H1 (cell line): ENCODE results near the gene HKDC1. TPM values are rescaled to one million over a fixed set of nuclear protein-coding genes. Genes with fewer than 3 reads are reported as not detected.

Experiments used
- CTCF ChIA-PET: fragments of 300-600 bp; sonication (Branson Sonifier 250); formaldehyde crosslinking; loops from one replicate; lab custom pipeline; 2021; ENCODE audit not compliant: partially characterized antibody; lab: Charles Lee
- POLR2A ChIA-PET: fragments of 300-600 bp; sonication (Branson Sonifier 250); formaldehyde crosslinking; loops from one replicate; lab custom pipeline; 2021; ENCODE audit warnings: inconsistent platforms; ENCODE audit not compliant: partially characterized antibody; lab: Charles Lee
- DNase-seq, 2 experiments: peaks; one replicate each; pipeline versions ENCODE4 v3.0.0 to v3.0.0-alpha.2; 2010 to 2022; ENCODE audit warnings: low spot score in 2 of 2, low read depth in 1 of 2, mixed read lengths in 1 of 2
- FAIRE-seq: peaks from 2 replicates; lab custom pipeline; 2011; peaks lifted over from hg19 to GRCh38; lab: Jason Lieb, UNC
- H2AFZ ChIP-seq: 2 replicates; pipeline ENCODE4 v1.8.1; 2012; ENCODE audit warnings: low read length, inconsistent platforms
- H2AK5ac ChIP-seq: 2 replicates; pipeline ENCODE4 v1.6.1; 2013; ENCODE audit warnings: low read depth, low read length
- H2BK120ac ChIP-seq: replicated peaks from 2 replicates; pipeline ENCODE3; 2013; ENCODE audit warnings: low read depth, low read length, inconsistent platforms
- H2BK12ac ChIP-seq: 2 replicates; pipeline ENCODE4 v1.6.1; 2013; ENCODE audit warnings: low read depth, low read length
- H2BK15ac ChIP-seq: 2 replicates; pipeline ENCODE4 v1.6.1; 2013; ENCODE audit warnings: low read length
- H2BK20ac ChIP-seq: 2 replicates; pipeline ENCODE4 v1.6.1; 2013; ENCODE audit warnings: low read length
- H2BK5ac ChIP-seq: 2 replicates; pipeline ENCODE4 v1.6.1; 2013; ENCODE audit warnings: low read depth, low read length
- H3K14ac ChIP-seq: 2 replicates; pipeline ENCODE4 v1.6.1; 2013; ENCODE audit warnings: inconsistent platforms; ENCODE audit not compliant: insufficient read length
- H3K18ac ChIP-seq: 2 replicates; pipeline ENCODE4 v1.6.1; 2013; ENCODE audit warnings: low read length; ENCODE audit errors: extremely low read depth
- H3K23ac ChIP-seq: 2 replicates; pipeline ENCODE4 v1.6.1; 2013; ENCODE audit warnings: inconsistent platforms; ENCODE audit not compliant: insufficient read length
- H3K23me2 ChIP-seq: 2 replicates; pipeline ENCODE4 v1.6.1; 2013; ENCODE audit warnings: low read depth, low read length
- H3K27ac ChIP-seq: 2 replicates; pipeline ENCODE4 v1.6.1; 2011; ENCODE audit warnings: low read depth, low read length, inconsistent platforms
- H3K27me3 ChIP-seq, 4 experiments: replicated peaks in 1 of 4; 1 replicate in 1 of 4; 2 replicates in 3 of 4; pipeline versions ENCODE4 v1.6.1 to v1.8.1; 2011 to 2013; ENCODE audit warnings: low read length in 3 of 4, mild to moderate bottlenecking in 3 of 4, inconsistent platforms in 2 of 4, mixed read lengths in 2 of 4, moderate library complexity in 1 of 4; ENCODE audit not compliant: control insufficient read depth in 3 of 4, insufficient read depth in 3 of 4; ENCODE audit errors: extremely low read depth in 1 of 4
- H3K36me3 ChIP-seq, 4 experiments: 2 replicates each; pipeline versions ENCODE4 v1.6.1 to v1.8.1; 2011 to 2013; ENCODE audit warnings: mild to moderate bottlenecking in 4 of 4, low read length in 3 of 4, moderate library complexity in 2 of 4, control low read depth in 1 of 4, inconsistent platforms in 1 of 4; ENCODE audit not compliant: insufficient read depth in 4 of 4, control insufficient read depth in 2 of 4
- H3K4ac ChIP-seq: replicated peaks from 2 replicates; pipeline ENCODE3; 2013; ENCODE audit warnings: low read length, low read depth, mixed read lengths, inconsistent platforms; ENCODE audit not compliant: insufficient read length
- H3K4me1 ChIP-seq, 4 experiments: replicated peaks in 1 of 4; 1 replicate in 1 of 4; 2 replicates in 3 of 4; pipeline versions ENCODE4 v1.6.1 to v1.8.1; 2011 to 2013; ENCODE audit warnings: low read length in 3 of 4, inconsistent platforms in 2 of 4, mixed read lengths in 1 of 4; ENCODE audit not compliant: insufficient read depth in 4 of 4, control insufficient read depth in 3 of 4
- H3K4me2 ChIP-seq, 2 experiments: 2 replicates each; pipeline versions ENCODE4 v1.6.1 to v1.8.1; 2011 to 2013; ENCODE audit warnings: low read depth in 2 of 2, low read length in 2 of 2, control low read depth in 1 of 2, inconsistent platforms in 1 of 2, mild to moderate bottlenecking in 1 of 2; ENCODE audit not compliant: insufficient read depth in 1 of 2
- H3K4me3 ChIP-seq, 4 experiments: fragments of 200-600, 300-600 bp in 1 of 4; sonication (generic), shearing (Covaris generic), sonication (Bioruptor Twin) in 1 of 4; 2 replicates each; pipeline versions ENCODE4 v1.5.1 to v1.8.1; 2011 to 2016; ENCODE audit warnings: low read length in 4 of 4, low read depth in 3 of 4, control low read depth in 2 of 4, inconsistent platforms in 2 of 4, mild to moderate bottlenecking in 2 of 4, mixed read lengths in 1 of 4, moderate library complexity in 1 of 4; ENCODE audit not compliant: insufficient read depth in 2 of 4; ENCODE audit errors: extremely low read depth in 1 of 4
- H3K56ac ChIP-seq: replicated peaks from 2 replicates; pipeline ENCODE3; 2013; ENCODE audit warnings: low read depth, mild to moderate bottlenecking, mixed read lengths, low read length, inconsistent platforms; ENCODE audit not compliant: insufficient read length
- H3K79me1 ChIP-seq: 2 replicates; pipeline ENCODE4 v1.6.1; 2013; ENCODE audit warnings: low read depth, low read length, control low read depth
- H3K79me2 ChIP-seq, 2 experiments: 2 replicates each; pipeline versions ENCODE4 v1.6.1 to v1.8.1; 2012 to 2013; ENCODE audit warnings: low read length in 2 of 2, mild to moderate bottlenecking in 2 of 2, inconsistent platforms in 1 of 2; ENCODE audit not compliant: insufficient read depth in 2 of 2, control insufficient read depth in 1 of 2
- H3K9ac ChIP-seq, 4 experiments: replicated peaks in 1 of 4; 1 replicate in 1 of 4; 2 replicates in 3 of 4; pipeline versions ENCODE4 v1.6.1 to v1.8.1; 2011 to 2013; ENCODE audit warnings: low read depth in 3 of 4, low read length in 3 of 4, control low read depth in 2 of 4, mild to moderate bottlenecking in 2 of 4, moderate library complexity in 2 of 4, inconsistent platforms in 1 of 4; ENCODE audit errors: extremely low read depth in 1 of 4
- H3K9me3 ChIP-seq, 2 experiments: 2 replicates each; pipeline versions ENCODE4 v1.6.1 to v1.8.1; 2012 to 2013; ENCODE audit warnings: mild to moderate bottlenecking in 2 of 2, moderate library complexity in 2 of 2, control low read depth in 1 of 2, inconsistent platforms in 1 of 2, low read depth in 1 of 2, low read length in 1 of 2, mixed read lengths in 1 of 2; ENCODE audit not compliant: insufficient read depth in 2 of 2
- H4K20me1 ChIP-seq, 2 experiments: replicated peaks in 1 of 2; 2 replicates each; pipeline versions ENCODE3 to v1.8.1; 2011 to 2013; ENCODE audit warnings: inconsistent platforms in 2 of 2, low read length in 2 of 2, mild to moderate bottlenecking in 1 of 2; ENCODE audit not compliant: insufficient read depth in 2 of 2, control insufficient read depth in 1 of 2
- H4K5ac ChIP-seq: 2 replicates; pipeline ENCODE4 v1.6.1; 2013; ENCODE audit warnings: low read length, low read depth, mixed read lengths, inconsistent platforms; ENCODE audit not compliant: insufficient read length
- H4K8ac ChIP-seq: 2 replicates; pipeline ENCODE4 v1.8.0; 2013; ENCODE audit warnings: mild to moderate bottlenecking, moderate library complexity, low read length, inconsistent platforms; ENCODE audit not compliant: insufficient read depth; ENCODE audit errors: extremely low read depth
- H4K91ac ChIP-seq: replicated peaks from 2 replicates; pipeline ENCODE3; 2013; ENCODE audit warnings: low read length, mixed read lengths, inconsistent platforms; ENCODE audit not compliant: insufficient read length
- CBX8 ChIP-seq: fragments of 300-800, 300-1000 bp; sonication (generic); IDR thresholded peaks from 2 replicates; pipeline ENCODE4 v1.7.1; 2016; ENCODE audit warnings: low read depth, low read length, borderline replicate concordance
- EP300 ChIP-seq, 2 experiments: IDR thresholded peaks; 1 replicate in 1 of 2; 2 replicates in 1 of 2; pipeline ENCODE4 v1.6.1; 2011 to 2012; ENCODE audit warnings: low read depth in 2 of 2, low read length in 2 of 2, mild to moderate bottlenecking in 2 of 2, borderline replicate concordance in 1 of 2, inconsistent platforms in 1 of 2, moderate library complexity in 1 of 2
- HDAC6 ChIP-seq: IDR thresholded peaks from one replicate; pipeline ENCODE4 v1.7.1; 2012; ENCODE audit warnings: low read depth, mild to moderate bottlenecking, inconsistent platforms, low read length, moderate library complexity
- JUND ChIP-seq: IDR thresholded peaks from 2 replicates; pipeline ENCODE4 v1.6.1; 2011; ENCODE audit warnings: mild to moderate bottlenecking, improper control_type of control experiment, low read length
- NANOG ChIP-seq: IDR thresholded peaks from 2 replicates; pipeline ENCODE4 v1.6.1; 2011; ENCODE audit warnings: low read length, low read depth, mild to moderate bottlenecking, inconsistent platforms; ENCODE audit not compliant: insufficient read depth, poor library complexity, severe bottlenecking
- POU5F1 ChIP-seq: IDR thresholded peaks from 2 replicates; pipeline ENCODE4 v1.6.1; 2011; ENCODE audit warnings: low read depth, mild to moderate bottlenecking, low read length, moderate library complexity
- SRF ChIP-seq: IDR thresholded peaks from 2 replicates; pipeline ENCODE4 v1.6.1; 2011; ENCODE audit warnings: mild to moderate bottlenecking, low read depth, low read length, moderate library complexity
- TEAD4 ChIP-seq: IDR thresholded peaks from 2 replicates; pipeline ENCODE4 v1.6.1; 2012; ENCODE audit warnings: low read depth, low read length, inconsistent platforms, mixed read lengths
- WGBS, 2 experiments: shearing (Covaris generic) in 1 of 2; methylation state at CpG; one replicate each; pipeline versions ENCODE4 v1.1.6 to v1.1.7; 2013 to 2015; ENCODE audit warnings: low lambda C conversion rate in 2 of 2, mixed read lengths in 2 of 2, inconsistent platforms in 1 of 2, low coverage in 1 of 2, missing lambda C conversion rate in 1 of 2; ENCODE audit not compliant: insufficient replicate concordance in 2 of 2, insufficient coverage in 1 of 2, insufficient read length in 1 of 2; ENCODE audit errors: extremely low coverage in 1 of 2, missing lambda C conversion rate in 1 of 2; 5-methylcytosine and 5-hydroxymethylcytosine counted together
- polyA plus RNA-seq, 7 experiments: library from polyadenylated mRNA; depleted of rRNA in 3 of 7; stranded (reverse) in 5 of 7; unstranded in 2 of 7; fragments of >200 nt in 5 of 7; fragments of 200-250 nt in 2 of 7; gene quantifications; 1 replicate in 5 of 7; 2 replicates in 1 of 7; 4 replicates in 1 of 7; pipeline versions ENCODE4 v1.2.1 to v1.2.3, GENCODE V29; 2011 to 2013; ENCODE audit warnings: missing spikeins in 2 of 7, mixed read lengths in 2 of 7
- total RNA-seq: library from RNA; stranded (reverse); fragmentation: NEBNext Ultra II Directional; extraction: Animal tissue kit (Norgen Biotek cat#: 25700); gene quantifications from 2 replicates; pipeline ENCODE4 v1.2.1, GENCODE V29; 2021
- TF ChIP-seq, protein P1 (sequence below): IDR thresholded peaks from 2 replicates; pipeline ENCODE4 v1.6.1; 2011; ENCODE audit warnings: low read depth, mild to moderate bottlenecking, low read length; ENCODE audit not compliant: insufficient read depth
- TF ChIP-seq, protein P2 (sequence below): IDR thresholded peaks from 2 replicates; pipeline ENCODE4 v1.6.1; 2012; ENCODE audit warnings: inconsistent platforms
- TF ChIP-seq, protein P3 (sequence below): IDR thresholded peaks from 2 replicates; pipeline ENCODE4 v1.6.1; 2012; ENCODE audit warnings: inconsistent platforms

HKDC1 gene
- total and polyA plus RNA-seq, 2 of the 8 experiments (the other 6 are each of a cell fraction or from before 2014, with no cell fraction given) = 0.12 to 0.78 TPM

DNA sequence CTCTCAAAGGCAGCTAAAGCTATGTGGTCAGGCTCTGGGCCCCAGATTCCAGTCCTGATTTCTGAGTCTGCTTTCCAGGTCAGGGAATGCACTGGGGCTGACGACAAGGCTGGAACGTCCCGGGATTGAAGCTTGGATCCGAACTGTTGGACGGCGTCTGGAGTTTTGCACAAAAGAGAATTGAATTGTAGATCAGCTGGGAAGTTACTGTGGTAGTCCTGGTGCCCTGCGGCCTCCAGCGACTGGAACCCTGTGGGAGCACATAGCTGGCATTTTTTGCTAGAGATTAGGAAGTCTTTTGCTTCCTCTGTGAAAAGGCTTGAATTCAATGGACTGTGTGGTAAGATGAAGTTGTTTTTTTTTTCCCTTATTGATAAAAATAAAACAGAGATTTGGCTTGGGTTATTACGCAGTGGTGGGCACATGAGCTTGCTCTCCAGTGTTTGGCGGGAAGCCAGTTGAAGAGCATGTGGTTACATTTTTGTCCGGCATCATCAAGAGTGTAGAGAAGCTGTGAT, 58.4 kb downstream of the HKDC1 start, which contains the start of gene HK1:
Gene HK1 (plus strand): TSS at position 51 of the 518 bp plus-strand sequence.
- H3K79me1 ChIP-seq = no peaks in the 10 kb centered on the region
- no peak within 1 kb of the TSS for H2BK120ac ChIP-seq
- 67% methylated on average over 11 of the region's 11 CpGs; no CpG with 5 or more reads in 1 of the 2 experiments for WGBS, 2 experiments
- no peaks in the 10 kb centered on the region for H3K9me3 ChIP-seq
- 0 out of 4 replicates have a peak within 1 kb of the TSS, but pooled peaks of 1 of the 2 experiments have one; percentile 22 for H3K4me2 ChIP-seq
- DNase-seq (no peak), FAIRE-seq (no peak)
- no peak within 1 kb of the TSS for H4K5ac ChIP-seq
- H2BK5ac ChIP-seq = no peak within 1 kb of the TSS
- no peak within 1 kb of the TSS for H3K56ac ChIP-seq
- POLR2A ChIA-PET = interaction anchor here (0.6 to 0.7 kb wide), 2 partner anchors 76 to 116 kb away, joined by 3 read pairs; no protein-coding TSS in a partner anchor
- peaks cover 0 to 3% (median 0%) of the 10 kb centered on the region in 4 experiments; a peak in 1 of 7 replicates for H3K27me3 ChIP-seq
- no peak within 1 kb of the TSS for H3K23ac ChIP-seq
- H3K14ac ChIP-seq = no peak within 1 kb of the TSS
- no peaks in the 10 kb centered on the region for H3K79me2 ChIP-seq
- 0 out of 2 replicates have a peak within 1 kb of the TSS, but pooled peaks have one; percentile 39 for H3K18ac ChIP-seq
- H3K4me3 ChIP-seq = no peak within 1 kb of the TSS
- H3K4me1 ChIP-seq = peaks cover 0 to 5% (median 0%) of the 10 kb centered on the region in 4 experiments; a peak in 3 of 7 replicates
- no peak within 1 kb of the TSS for H3K9ac ChIP-seq
- no peak within 1 kb of the TSS; the same call in none of the 2 replicates for H2BK20ac ChIP-seq
- H2AK5ac ChIP-seq = no peak within 1 kb of the TSS
- no peak within 1 kb of the TSS for H2BK12ac ChIP-seq
- H4K91ac ChIP-seq = no peak within 1 kb of the TSS
- peak within 1 kb of the TSS; percentile 80 for H2AFZ ChIP-seq
- H4K8ac ChIP-seq = no peak within 1 kb of the TSS
- no peak within 1 kb of the TSS for H2BK15ac ChIP-seq
- no peaks in the 10 kb centered on the region for H4K20me1 ChIP-seq
- H3K27ac ChIP-seq = no peak within 1 kb of the TSS
- H3K23me2 ChIP-seq = no peaks in the 10 kb centered on the region
- H3K4ac ChIP-seq = no peak within 1 kb of the TSS
- H3K36me3 ChIP-seq = no peaks in the 10 kb centered on the region
- CTCF ChIA-PET = interaction anchor here (0.6 to 2.3 kb wide), 9 partner anchors 10 to 129 kb away, joined by 3 to 7 read pairs (median 5); no protein-coding TSS in a partner anchor
- TF ChIP-seq, protein P1, sequence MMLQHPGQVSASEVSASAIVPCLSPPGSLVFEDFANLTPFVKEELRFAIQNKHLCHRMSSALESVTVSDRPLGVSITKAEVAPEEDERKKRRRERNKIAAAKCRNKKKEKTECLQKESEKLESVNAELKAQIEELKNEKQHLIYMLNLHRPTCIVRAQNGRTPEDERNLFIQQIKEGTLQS = no peak
- no peak for TF ChIP-seq EP300 (IDR thresholded peaks at IDR 0.05; ENCODE audit: borderline replicate concordance in 1 of 2, low read depth in 2 of 2, low read length in 2 of 2)
- TF ChIP-seq JUND = no peak
- TF ChIP-seq, protein P2, sequence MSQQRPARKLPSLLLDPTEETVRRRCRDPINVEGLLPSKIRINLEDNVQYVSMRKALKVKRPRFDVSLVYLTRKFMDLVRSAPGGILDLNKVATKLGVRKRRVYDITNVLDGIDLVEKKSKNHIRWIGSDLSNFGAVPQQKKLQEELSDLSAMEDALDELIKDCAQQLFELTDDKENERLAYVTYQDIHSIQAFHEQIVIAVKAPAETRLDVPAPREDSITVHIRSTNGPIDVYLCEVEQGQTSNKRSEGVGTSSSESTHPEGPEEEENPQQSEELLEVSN = peak; percentile 92
- TF ChIP-seq SRF = no peak
- TF ChIP-seq TEAD4 = peak; percentile 71
- no peak for TF ChIP-seq CBX8
- no peak for TF ChIP-seq POU5F1
- TF ChIP-seq, protein P3, sequence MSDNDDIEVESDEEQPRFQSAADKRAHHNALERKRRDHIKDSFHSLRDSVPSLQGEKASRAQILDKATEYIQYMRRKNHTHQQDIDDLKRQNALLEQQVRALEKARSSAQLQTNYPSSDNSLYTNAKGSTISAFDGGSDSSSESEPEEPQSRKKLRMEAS = peak; percentile 67
- TF ChIP-seq NANOG = no peak
- TF ChIP-seq HDAC6 = no peak
